Muscle of leg (tissue), 16 donors: ENCODE measurements around the gene NAT14. TPM values are rescaled to one million over a fixed set of nuclear protein-coding genes. Genes with fewer than 3 reads are reported as not detected.

Experiments used
- DNase-seq: peaks from one replicate; pipeline ENCODE4 v3.0.0; 2013
- H3K27ac ChIP-seq: one replicate; pipeline ENCODE4 v1.5.1; 2013; ENCODE audit warnings: mild to moderate bottlenecking, low read length, control low read depth
- H3K27me3 ChIP-seq: one replicate; pipeline ENCODE4 v1.6.1; 2013; ENCODE audit warnings: low read length; ENCODE audit not compliant: control insufficient read depth, insufficient read depth
- H3K36me3 ChIP-seq: one replicate; pipeline ENCODE4 v1.6.1; 2013; ENCODE audit warnings: low read length; ENCODE audit not compliant: control insufficient read depth, insufficient read depth
- H3K4me1 ChIP-seq: one replicate; pipeline ENCODE4 v1.6.1; 2013; ENCODE audit warnings: low read length; ENCODE audit not compliant: control insufficient read depth, insufficient read depth
- H3K4me3 ChIP-seq: one replicate; pipeline ENCODE4 v1.5.1; 2013; ENCODE audit warnings: low read length, control low read depth
- H3K9me3 ChIP-seq: replicated peaks from 2 replicates; pipeline ENCODE4 v1.6.1; 2013; ENCODE audit warnings: low read depth, low read length; ENCODE audit not compliant: control insufficient read depth
- WGBS: methylation state at CpG from one replicate; pipeline ENCODE4 v1.1.5; 2013; ENCODE audit warnings: missing lambda C conversion rate; ENCODE audit not compliant: insufficient coverage; 5-methylcytosine and 5-hydroxymethylcytosine counted together
- long read RNA-seq, 11 donors: transcript quantifications; one replicate each; lab custom pipeline, GENCODE V29; 2026
- polyA plus RNA-seq, 8 donors: library from polyadenylated mRNA; unstranded; fragments of 120-200 nt; gene quantifications; one replicate each; pipeline versions ENCODE4 v1.2.1 to v1.2.3, GENCODE V29; 2013; ENCODE audit warnings: inconsistent platforms in 1 of 8, low replicate concordance in 1 of 8; ENCODE audit not compliant: insufficient read length in 8 of 8, insufficient read depth in 1 of 8
- total RNA-seq: library from RNA; stranded (reverse); fragments of 120-200 nt; gene quantifications from one replicate; pipeline ENCODE4 v1.2.4, GENCODE V29; 2013

The NAT14 gene, protein sequence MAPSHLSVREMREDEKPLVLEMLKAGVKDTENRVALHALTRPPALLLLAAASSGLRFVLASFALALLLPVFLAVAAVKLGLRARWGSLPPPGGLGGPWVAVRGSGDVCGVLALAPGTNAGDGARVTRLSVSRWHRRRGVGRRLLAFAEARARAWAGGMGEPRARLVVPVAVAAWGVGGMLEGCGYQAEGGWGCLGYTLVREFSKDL
- total RNA-seq (30.0 TPM), polyA plus RNA-seq (10 to 100 TPM; 23.5 to 44.1 (median 29.5) TPM)
- long read RNA-seq, donor 1, partial matches to known transcripts, result 0 of 4 reads
- long read RNA-seq, donor 1, other reads (novel, unspliced or antisense), result 0 of 4 reads
- long read RNA-seq, donor 2, result 0 reads
- long read RNA-seq, donor 3, transcript NAT14-201 (3 exons, 1,536 nt), result major isoform, 8 of 9 reads
- long read RNA-seq, donor 3, partial matches to known transcripts, result 0 of 9 reads
- long read RNA-seq, donor 3, other reads (novel, unspliced or antisense), result 0 of 9 reads
- long read RNA-seq, donor 4, partial matches to known transcripts, result 0 of 6 reads
- long read RNA-seq, donor 4, other reads (novel, unspliced or antisense), result 0 of 6 reads
- long read RNA-seq, donor 5, transcript NAT14-201 (3 exons, 1,536 nt), result major isoform, 18 of 21 reads
- long read RNA-seq, donor 5, partial matches to known transcripts, result 0 of 21 reads
- long read RNA-seq, donor 5, other reads (novel, unspliced or antisense), result 0 of 21 reads
- long read RNA-seq, donor 6, transcript NAT14-201 (3 exons, 1,536 nt), result major isoform, 21 of 24 reads
- long read RNA-seq, donor 6, partial matches to known transcripts, result 0 of 24 reads
- long read RNA-seq, donor 6, other reads (novel, unspliced or antisense), result 0 of 24 reads
- long read RNA-seq, donor 7, transcript NAT14-201 (3 exons, 1,536 nt), result major isoform, 8 of 10 reads
- long read RNA-seq, donor 7, partial matches to known transcripts, result 0 of 10 reads
- long read RNA-seq, donor 7, other reads (novel, unspliced or antisense), result 0 of 10 reads
- long read RNA-seq, donor 8, transcript NAT14-201 (3 exons, 1,536 nt), result major isoform, 6 of 6 reads
- long read RNA-seq, donor 8, partial matches to known transcripts, result 0 of 6 reads
- long read RNA-seq, donor 8, other reads (novel, unspliced or antisense), result 0 of 6 reads
- long read RNA-seq, donor 9, transcript NAT14-201 (3 exons, 1,536 nt), result major isoform, 8 of 28 reads
- long read RNA-seq, donor 9, partial matches to known transcripts, result 20 of 28 reads
- long read RNA-seq, donor 9, other reads (novel, unspliced or antisense), result 0 of 28 reads
- long read RNA-seq, donor 10, transcript NAT14-201 (3 exons, 1,536 nt), result major isoform, 6 of 21 reads
- long read RNA-seq, donor 10, partial matches to known transcripts, result 15 of 21 reads
- long read RNA-seq, donor 10, other reads (novel, unspliced or antisense), result 0 of 21 reads
- long read RNA-seq, donor 11, transcript NAT14-201 (3 exons, 1,536 nt), result major isoform, 6 of 7 reads
- long read RNA-seq, donor 11, partial matches to known transcripts, result 0 of 7 reads
- long read RNA-seq, donor 11, other reads (novel, unspliced or antisense), result 0 of 7 reads

- Histone ChIP-seq H3K4me3 (peak within 1 kb of the TSS; percentile 75), H3K4me1 (peaks cover 55% of the 10 kb centered on the region), H3K9me3 (no peaks in the 10 kb centered on the region), H3K27me3 (no peaks in the 10 kb centered on the region), H3K36me3 (peaks cover 14% of the 10 kb centered on the region), H3K27ac (peak within 1 kb of the TSS; percentile 95)
- WGBS, result under 1% methylated on average over 67 of the region's 78 CpGs
- peak; percentile 82 for DNase-seq
Observed at GRCh38 chr19:55484593-55485438, at the start of gene NAT14. Gene NAT14, plus strand, starts transcription at chr19:55485188. Its CDS starts 521 bp downstream, at chr19:55485709.

- 38% methylated on average over 8 of the region's 8 CpGs for WGBS
- no peak for DNase-seq
- no peaks in the 10 kb centered on the region for H3K9me3 ChIP-seq
- peaks cover 63% of the 10 kb centered on the region for H3K27me3 ChIP-seq
- H3K27ac ChIP-seq, result no peak overlapping the region
- H3K36me3 ChIP-seq, result no peaks in the 10 kb centered on the region
- H3K4me1 ChIP-seq, result peaks cover 11% of the 10 kb centered on the region
- H3K4me3 ChIP-seq, result no peak overlapping the region
Observed at GRCh38 chr19:55436847-55437246, 48.1 kb upstream of the NAT14 start.

GRCh38 chr19:55437410-55437809 is 47.6 kb upstream of the NAT14 start:
- peak; percentile 77 for DNase-seq
- Histone ChIP-seq H3K27ac (no peak overlapping the region), H3K4me3 (no peak overlapping the region), H3K4me1 (peaks cover 11% of the 10 kb centered on the region), H3K27me3 (peaks cover 62% of the 10 kb centered on the region), H3K36me3 (no peaks in the 10 kb centered on the region), H3K9me3 (no peaks in the 10 kb centered on the region)
- 0% methylated on average over 6 of the region's 17 CpGs for WGBS

DNA sequence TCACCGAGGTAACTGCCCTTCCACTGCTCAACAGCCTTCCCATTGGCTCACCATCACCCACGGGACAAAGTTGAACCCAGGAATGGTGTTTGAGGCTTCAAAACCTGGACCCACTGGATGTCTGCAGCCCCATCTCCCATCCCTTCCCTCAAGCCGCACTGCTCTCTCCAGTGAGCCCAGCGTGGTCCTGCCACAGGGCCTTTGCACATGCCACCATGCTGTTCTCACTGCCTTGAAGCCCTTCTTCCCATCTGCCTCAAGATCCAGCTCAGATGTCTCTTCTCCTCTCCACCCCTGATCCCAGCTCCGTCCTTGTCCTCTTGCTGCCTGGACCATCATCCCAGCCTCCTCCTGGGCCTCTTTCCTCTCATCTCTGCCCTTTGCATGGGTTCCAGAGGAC is 45.9 kb upstream of the NAT14 start:
- Histone ChIP-seq H3K4me1 (peaks cover 11% of the 10 kb centered on the region), H3K27ac (no peak overlapping the region), H3K9me3 (no peaks in the 10 kb centered on the region), H3K4me3 (no peak overlapping the region), H3K36me3 (no peaks in the 10 kb centered on the region), H3K27me3 (peaks cover 65% of the 10 kb centered on the region)
- 74% methylated on average over 5 of the region's 5 CpGs for WGBS
- DNase-seq, result no peak

DNA sequence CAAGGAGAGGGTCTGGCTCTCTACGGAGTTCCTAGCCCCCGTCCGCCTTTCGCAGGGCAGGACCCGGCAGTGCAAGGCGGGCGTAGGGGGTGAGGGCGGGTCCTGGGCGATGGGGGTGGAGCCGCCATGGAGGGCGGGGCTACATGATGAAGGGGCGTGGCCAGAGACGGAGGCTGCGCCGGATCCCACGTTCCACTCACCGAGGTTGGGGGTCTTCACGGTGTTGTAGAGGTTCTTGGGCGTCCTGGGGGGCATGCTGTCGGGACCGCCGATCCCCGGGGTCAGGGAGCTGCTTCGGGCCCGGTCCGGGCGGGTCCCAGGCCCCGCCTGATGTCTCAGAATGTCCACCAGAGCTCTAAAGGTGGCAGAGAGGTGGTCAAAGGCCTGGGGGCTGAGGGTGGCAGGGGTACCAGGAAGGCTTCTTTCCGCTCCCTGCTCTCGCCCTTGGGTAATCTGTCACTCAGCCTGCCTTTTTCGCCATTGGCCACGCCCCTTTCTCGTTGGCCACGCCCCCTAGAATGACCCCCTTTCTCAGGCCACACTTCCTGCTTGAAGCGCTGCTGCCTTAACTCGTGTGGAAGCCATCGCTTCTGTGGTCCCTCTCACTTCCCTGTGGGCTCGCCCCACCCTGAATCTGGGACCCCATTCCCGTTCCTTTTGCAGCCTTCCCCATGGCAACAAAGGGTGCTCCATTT is 44.4 kb upstream of the NAT14 start:
- Histone ChIP-seq H3K9me3 (no peaks in the 10 kb centered on the region), H3K4me3 (no peak overlapping the region), H3K27ac (no peak overlapping the region), H3K27me3 (peaks cover 75% of the 10 kb centered on the region), H3K36me3 (no peaks in the 10 kb centered on the region), H3K4me1 (peaks cover 11% of the 10 kb centered on the region)
- no peak for DNase-seq
- WGBS, result 5% methylated on average over 32 of the region's 39 CpGs

GRCh38 chr19:55441319-55441691 is 43.7 kb upstream of the NAT14 start:
- 2% methylated on average over 21 of the region's 21 CpGs for WGBS
- peaks cover 11% of the 10 kb centered on the region for H3K4me1 ChIP-seq
- DNase-seq, result no peak
- H3K27ac ChIP-seq, result no peak overlapping the region
- peaks cover 79% of the 10 kb centered on the region for H3K27me3 ChIP-seq
- no peaks in the 10 kb centered on the region for H3K9me3 ChIP-seq
- H3K4me3 ChIP-seq, result no peak overlapping the region
- no peaks in the 10 kb centered on the region for H3K36me3 ChIP-seq

DNA sequence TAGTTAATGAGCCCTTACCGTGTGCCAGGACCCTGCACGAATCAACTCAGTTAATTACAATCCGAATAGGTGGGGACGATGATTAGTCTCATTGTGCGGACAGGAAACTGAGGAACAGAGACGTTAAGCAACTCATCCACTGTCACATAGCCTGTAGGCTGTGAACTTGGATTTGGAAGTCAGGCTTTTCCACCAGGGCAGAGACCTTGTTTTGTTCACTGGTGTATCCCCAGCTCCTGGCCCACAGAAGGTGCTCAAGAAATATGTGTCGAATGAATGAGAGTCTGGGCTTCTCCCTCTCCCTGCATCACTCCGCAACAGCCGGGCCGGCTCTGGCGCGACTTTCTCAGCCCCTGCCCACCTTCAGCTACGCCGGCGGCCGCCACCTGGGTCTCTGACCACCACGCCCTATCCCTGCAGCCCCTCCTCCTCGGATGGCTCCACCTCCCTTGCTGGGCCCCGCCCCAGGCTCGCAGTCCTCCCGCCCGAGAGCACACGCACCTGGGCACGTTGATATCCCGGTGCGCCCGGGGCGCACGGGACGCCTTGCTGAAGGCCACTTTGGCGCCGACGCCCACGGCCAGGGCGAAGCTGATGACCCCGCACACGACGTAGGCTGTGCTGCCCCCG is 43.2 kb upstream of the NAT14 start:
- Histone ChIP-seq H3K36me3 (no peaks in the 10 kb centered on the region), H3K4me1 (peaks cover 11% of the 10 kb centered on the region), H3K4me3 (no peak overlapping the region), H3K9me3 (no peaks in the 10 kb centered on the region), H3K27ac (no peak overlapping the region), H3K27me3 (peaks cover 84% of the 10 kb centered on the region)
- no peak for DNase-seq
- WGBS, result 2% methylated on average over 25 of the region's 39 CpGs

DNA sequence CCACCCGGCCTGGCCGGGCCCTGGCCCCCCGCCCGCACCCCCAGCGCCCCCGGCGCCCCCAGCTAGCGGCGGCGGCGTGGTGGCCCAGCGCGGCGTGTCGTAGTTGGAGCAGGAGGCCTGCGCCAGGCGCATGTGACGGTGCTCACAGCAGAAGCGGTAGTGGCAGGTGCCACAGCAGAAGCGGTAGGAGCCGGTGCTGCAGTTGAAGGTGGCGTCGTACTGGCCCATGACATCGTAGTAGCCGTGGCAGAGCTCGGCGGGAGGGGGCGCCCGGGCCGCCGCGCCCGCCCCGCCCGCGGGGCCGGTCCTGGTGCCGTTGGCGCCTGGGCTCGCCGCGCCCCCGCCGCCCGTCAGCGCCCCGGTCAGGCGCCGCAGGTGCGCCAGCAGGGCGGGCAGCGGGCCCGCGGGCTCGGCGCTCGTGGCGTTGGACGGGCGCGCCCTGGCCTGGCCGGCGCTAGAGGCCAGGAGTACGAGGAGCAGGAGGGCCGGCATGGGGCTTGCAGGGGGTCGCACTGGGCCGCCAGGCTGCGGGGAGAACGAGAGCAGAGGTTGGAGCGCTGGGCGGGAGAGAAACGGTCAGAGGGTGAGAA is 42.5 kb upstream of the NAT14 start:
- Histone ChIP-seq H3K4me1 (peaks cover 10% of the 10 kb centered on the region), H3K4me3 (no peak overlapping the region), H3K9me3 (no peaks in the 10 kb centered on the region), H3K27ac (no peak overlapping the region), H3K27me3 (peaks cover 88% of the 10 kb centered on the region), H3K36me3 (no peaks in the 10 kb centered on the region)
- WGBS, result under 1% methylated on average over 65 of the region's 72 CpGs
- no peak for DNase-seq
